Suppressor macrophage treated with lipopolysaccharide for 4 hours (primary cell): ENCODE measurements around the gene CCDC92.

Experiments used
- DNase-seq: peaks from one replicate; pipeline ENCODE4 v3.0.0-alpha.2; 2020

Gene CCDC92

GRCh38 chr12:124002021-124002644 is 29.5 kb upstream of the CCDC92 start:
- no peak for DNase-seq

GRCh38 chr12:124001343-124001742 is 28.7 kb upstream of the CCDC92 start:
- DNase-seq, result no peak

GRCh38 chr12:124000111-124000510 is 27.5 kb upstream of the CCDC92 start:
- no peak for DNase-seq

- no peak for DNase-seq
These were observed 26.3 kb upstream of the CCDC92 start for GRCh38 chr12:123998991-123999359.

- DNase-seq, result no peak
These were observed 25.8 kb upstream of the CCDC92 start for GRCh38 chr12:123998344-123998990.

GRCh38 chr12:123997908-123998307 is 25.3 kb upstream of the CCDC92 start:
- no peak for DNase-seq

GRCh38 chr12:123997033-123997822 is 24.6 kb upstream of the CCDC92 start:
- DNase-seq, result no peak

GRCh38 chr12:123996581-123996980 is 23.9 kb upstream of the CCDC92 start:
- no peak for DNase-seq

GRCh38 chr12:123995023-123995748 is 22.6 kb upstream of the CCDC92 start:
- no peak for DNase-seq

- no peak for DNase-seq
These were observed 19.6 kb upstream of the CCDC92 start for GRCh38 chr12:123992118-123992825.

GRCh38 chr12:123991372-123991951 is 18.8 kb upstream of the CCDC92 start:
- DNase-seq, result no peak

- DNase-seq, result no peak
These were observed 17.9 kb upstream of the CCDC92 start for GRCh38 chr12:123990511-123990910.

- DNase-seq, result no peak
These were observed 17.1 kb upstream of the CCDC92 start for GRCh38 chr12:123989753-123990152.

GRCh38 chr12:123989168-123989567 is 16.5 kb upstream of the CCDC92 start:
- DNase-seq, result no peak

GRCh38 chr12:123987022-123987421 is 14.4 kb upstream of the CCDC92 start:
- no peak for DNase-seq

- peak; percentile 9 for DNase-seq
These were observed 13.8 kb upstream of the CCDC92 start for GRCh38 chr12:123986374-123986965.

GRCh38 chr12:123984903-123985302 is 12.3 kb upstream of the CCDC92 start:
- DNase-seq, result no peak

- DNase-seq, result peak; percentile 75
These were observed 11.3 kb upstream of the CCDC92 start for GRCh38 chr12:123983822-123984485.

- no peak for DNase-seq
These were observed 9.6 kb upstream of the CCDC92 start for GRCh38 chr12:123982269-123982668.

- DNase-seq, result no peak
These were observed 6.9 kb upstream of the CCDC92 start for GRCh38 chr12:123979566-123979965.

- no peak for DNase-seq
These were observed 3.7 kb upstream of the CCDC92 start for GRCh38 chr12:123976227-123976826.
